ENCODE results near the gene TENT4B.

The TENT4B gene

DNA sequence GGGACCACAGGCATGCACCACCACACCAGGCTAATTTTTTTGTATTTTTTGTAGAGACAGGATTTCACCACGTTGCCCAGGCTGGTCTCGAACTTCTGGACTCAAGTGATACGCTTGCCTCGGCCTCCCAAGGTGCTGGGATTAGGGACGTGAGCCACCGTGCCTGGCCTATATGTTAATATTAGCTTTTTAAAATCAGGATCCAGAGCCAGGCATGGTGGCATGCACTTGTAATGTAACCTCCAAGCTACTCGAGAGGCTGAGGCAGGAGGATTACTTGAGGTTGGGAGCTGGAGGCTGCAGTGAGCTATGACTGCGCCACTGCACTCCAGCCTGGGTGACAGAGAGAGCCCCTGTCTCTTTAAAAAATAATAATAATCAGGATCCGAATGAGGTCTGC, 104.8 kb downstream of the TENT4B start:
- DNase-seq (ENCODE audit: low spot score) = no peak

DNA sequence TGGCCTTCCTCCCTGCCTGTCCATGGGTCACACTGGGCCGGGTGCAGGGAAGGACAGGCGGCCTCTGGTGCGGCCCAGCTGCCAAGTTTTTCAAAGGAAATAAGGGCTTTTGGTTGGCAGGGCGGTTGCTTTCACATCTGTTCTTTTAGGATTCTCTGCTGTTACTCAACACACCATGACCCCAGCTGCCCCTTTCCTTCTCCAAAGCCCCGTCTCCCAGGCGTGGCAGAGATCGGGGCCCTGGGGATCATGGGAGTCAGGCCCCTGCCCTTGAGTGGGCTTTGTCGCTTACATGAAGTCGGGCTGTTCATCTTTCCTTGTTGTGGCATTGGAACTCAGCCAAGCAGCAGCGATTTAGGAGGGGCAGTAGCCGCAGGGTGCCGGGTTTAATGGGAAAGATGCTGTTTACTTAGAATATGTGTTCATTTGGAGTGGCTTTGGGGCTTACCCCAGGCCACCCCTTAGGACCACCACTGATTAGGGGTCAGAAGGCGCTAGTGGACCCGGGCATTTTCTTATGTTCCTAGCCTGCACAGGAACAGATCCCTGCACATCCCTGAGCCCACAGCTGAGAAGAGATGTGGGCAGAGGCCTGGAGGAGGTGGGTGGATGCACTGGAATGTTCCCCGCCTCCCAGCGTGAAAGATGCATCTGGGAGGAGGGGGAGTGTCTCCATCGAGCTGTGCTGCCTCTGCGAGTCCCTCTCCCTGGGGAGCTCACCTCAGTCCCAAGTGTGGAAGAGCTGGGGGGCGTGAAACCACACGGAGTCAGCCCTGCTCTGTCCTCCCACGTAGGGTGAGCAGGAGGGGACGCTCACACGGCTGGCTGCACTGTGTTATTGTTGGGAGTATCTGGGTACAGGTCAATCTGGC, 106.5 kb downstream of the TENT4B start:
- no peak for DNase-seq (ENCODE audit: low spot score)

DNA sequence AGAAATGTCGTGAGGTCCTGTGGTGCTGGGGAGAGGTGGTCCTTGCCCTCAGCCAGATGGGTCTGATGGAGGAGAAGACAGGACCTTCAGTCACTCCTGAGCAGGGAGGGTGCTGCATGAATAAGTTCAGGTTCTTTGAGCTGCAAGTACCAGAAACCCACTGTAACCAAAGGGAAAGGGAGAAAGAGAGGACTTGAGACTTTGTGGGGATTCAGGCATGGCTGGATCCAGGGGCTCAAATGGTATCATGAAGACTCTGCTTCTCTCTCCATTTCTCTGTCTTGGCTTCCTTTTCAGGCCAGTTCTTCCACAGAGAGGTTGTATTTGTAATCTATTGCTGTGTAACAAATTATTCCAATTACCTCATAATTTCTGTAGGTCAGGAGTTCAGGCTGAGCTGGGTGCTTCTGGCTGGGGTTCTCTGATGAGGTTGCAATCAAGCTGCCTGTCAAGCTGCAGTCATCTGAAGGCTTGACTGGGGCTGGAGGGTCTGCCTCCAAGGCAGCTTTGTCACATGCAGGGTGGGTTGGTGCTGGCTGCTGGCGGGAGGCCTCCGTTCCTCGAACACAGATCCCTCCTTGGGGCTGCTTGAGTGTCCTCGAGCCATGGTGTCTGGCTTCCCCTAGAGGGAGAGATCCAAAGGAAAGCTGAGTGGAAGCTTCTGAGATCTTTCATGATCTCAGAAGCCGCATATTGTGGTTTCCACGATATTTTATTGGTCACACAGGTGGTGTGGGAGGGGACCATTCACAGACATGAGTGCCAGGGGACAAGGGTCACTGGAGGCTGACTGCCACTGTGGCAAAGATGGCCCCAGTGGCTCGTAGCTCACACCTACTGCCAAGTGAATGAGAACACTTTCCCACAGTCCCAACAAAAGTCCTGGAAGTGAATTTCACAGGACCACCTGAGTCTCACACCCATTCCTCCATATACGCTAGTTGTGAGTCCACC, 107.4 kb downstream of the TENT4B start:
- DNase-seq (ENCODE audit: low spot score) = no peak

DNA sequence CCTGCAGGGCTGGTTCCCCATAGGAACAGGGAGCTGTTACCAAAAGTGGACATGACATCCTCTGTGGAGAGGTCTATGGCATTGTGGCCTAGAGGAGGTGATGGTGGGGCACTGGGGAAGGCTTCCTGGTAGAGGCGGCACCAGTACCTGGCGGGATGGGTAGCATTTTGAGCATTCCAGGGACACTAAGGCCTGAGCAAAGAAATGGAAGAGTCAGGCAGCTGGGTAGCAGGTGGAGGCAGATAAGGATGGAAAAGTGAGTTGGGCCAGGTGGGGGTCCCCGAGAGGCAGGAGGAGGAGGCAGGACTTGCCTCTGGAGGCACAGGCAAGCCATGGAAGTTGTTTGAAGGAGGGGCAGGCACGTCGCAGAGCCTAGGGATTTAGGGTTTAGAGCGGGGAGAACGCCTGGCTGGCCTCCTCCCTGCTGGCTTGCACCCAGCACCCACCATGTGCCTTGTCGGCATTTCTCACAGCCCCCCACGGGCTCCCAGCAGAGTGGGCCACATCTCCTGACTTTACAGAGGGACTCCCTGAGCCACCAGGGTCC, 108.1 kb downstream of the TENT4B start:
- DNase-seq (ENCODE audit: low spot score) = no peak

DNA sequence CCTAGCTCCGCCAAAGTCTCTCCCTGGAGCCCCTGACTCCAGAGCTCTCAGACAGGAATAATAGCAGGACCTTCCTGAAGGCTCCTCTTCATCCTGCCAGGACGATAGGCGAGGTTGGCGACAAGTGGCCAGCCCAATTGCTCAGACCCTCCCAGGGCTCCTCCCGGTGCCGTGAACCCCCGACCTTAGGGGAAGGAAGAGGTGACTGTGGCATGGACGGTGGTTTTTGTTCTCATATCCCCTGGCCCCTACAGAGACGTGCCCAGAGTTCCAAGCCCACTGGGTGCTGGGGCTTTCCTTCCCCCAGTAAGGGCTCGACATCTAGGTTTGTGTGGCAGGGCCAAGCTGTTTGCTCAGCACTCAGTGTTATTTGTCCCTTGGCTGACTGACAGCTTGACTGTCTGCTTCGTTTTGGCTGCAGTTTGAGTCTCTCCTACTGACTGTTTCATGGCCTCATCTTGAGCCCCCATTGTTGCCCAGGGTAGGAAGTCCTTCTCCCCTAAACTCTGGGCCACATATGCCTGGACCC, 108.7 kb downstream of the TENT4B start:
- DNase-seq (ENCODE audit: low spot score) = no peak

DNA sequence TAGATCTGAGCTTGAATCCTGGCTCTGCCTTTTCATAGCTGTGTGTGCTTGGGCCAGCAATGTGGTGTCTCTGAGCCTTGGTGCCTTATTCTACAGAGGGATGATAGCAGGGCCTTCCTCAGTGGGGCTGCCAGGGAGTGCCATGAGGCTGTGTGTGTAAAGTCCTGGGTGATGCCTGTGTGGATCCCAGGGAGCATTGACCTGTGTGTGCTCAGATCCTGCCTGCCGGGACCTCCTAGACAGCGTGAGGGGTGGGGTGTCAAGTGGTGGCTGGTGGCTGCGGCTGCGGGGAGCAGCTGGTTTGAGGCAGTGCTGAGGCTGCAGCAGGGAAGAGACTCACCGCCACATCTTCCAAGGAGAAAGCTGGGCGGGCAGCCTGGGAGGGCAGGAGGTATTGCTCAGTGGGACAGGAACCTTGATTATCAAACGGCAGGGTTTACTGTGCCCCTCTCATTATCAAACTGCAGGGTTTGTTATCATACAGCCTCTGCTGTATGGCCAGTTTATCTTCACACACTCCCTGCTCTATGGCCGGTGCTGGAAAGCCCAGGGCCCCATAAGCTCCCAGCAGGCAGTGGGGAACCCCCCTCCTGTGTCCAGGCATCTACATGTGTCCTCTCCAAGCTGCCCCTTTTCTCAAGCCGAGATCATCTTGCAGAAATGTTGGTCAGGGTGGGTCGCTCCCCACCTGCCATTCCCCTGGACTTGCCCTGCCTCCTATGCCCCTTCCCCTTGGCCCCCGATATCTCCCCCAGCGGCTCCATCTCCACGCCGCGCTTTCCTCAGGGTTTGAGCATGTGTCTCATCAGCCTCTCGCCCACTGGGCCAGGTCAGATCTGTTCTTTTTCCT, 110.2 kb downstream of the TENT4B start:
- DNase-seq (ENCODE audit: low spot score) = no peak

DNA sequence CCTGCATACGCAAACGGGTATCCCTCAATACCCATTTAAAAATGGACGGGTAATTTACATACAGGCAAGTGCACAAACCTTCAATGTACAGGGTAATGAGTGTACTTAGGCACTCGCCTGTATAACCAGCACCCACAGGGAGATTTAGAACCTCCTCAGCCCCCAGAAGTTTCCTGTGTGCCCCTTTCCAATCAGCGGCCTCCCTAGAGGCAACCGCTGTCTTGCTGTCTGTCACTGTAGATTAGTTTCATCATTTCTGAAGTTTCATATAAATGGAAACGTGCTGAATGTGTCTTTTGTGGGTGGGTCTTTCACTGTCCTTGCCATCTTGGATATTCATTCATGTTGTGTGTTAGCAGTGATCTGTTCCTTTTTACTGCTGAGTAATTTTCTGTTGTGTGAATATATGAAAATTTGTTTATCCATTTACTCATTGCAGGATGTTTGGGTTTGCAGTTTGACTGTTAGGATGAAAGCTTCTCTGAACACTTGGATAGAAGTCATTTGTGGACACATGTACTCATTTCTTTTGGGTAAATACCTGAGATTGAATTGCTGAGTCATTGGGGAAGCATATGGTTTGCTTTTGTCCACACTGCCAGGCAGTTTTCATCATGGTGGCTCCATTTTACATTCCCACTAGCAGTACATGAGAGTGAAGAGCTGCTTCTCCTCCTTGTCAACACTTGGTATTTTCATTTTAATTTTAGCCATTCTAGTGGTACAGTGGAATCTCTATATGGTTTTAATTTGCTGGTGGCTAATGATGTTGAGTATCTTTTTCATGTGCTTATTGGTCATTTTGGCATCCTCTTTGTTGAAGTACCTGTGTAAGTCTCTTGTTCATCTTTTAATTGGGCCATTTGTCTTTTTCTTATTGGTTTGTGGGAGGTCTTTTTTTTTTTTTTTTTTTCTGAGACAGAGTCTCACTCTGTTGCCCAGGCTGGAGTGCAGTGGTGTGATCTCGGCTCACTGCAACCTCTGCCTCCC, 111.1 kb downstream of the TENT4B start:
- DNase-seq (ENCODE audit: low spot score) = peak; percentile 91

DNA sequence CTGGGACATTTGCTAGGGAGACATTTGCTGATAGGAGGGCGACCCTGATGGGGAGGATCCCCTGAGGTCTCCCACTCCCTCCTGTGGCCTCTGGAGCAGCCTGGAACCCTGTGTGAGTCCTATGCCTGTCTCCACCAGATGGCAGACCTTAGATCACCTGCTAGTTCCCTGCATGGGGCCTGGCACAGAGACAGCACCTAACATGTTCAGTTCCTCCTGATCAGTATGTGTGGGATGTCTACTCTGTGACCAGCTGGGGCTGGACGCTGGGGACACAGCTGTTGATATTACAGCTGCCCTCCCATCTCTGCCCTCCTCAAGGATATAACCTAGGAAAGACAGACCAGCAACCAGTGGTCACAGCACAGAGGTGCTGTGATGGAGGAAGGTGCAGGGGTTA, 112.2 kb downstream of the TENT4B start:
- DNase-seq (ENCODE audit: low spot score) = peak; percentile 61

DNA sequence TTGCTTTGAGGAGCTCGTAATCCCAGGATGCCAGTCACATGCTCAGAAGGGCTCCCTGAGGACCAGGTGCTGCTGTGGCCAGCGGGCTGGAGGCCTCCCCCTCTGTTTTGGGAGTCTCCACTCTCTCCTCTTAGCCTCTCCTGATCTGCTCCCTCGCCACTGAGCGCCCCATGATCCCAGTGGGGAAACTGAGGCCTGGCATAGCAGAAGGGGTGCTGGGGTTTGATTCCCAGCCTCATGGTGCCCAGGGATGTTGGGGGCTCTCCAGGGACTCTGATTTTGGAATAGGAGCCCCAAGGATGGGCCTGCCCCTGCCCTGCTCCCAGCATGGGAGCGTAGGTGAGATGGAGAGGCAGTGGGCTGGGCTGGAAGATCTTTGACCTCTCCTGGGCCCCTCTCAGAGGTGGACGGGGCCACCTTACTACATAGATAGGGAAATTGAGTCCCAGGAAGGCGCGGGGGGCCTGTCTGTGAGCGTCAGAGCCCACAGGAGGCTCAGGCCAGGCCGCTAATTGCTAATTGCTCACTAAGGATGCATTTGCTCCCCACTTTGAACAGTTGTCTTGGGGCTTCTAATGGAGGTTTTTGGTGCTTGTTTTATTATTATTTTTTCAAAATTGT, 112.7 kb downstream of the TENT4B start:
- no peak for DNase-seq (ENCODE audit: low spot score)

DNA sequence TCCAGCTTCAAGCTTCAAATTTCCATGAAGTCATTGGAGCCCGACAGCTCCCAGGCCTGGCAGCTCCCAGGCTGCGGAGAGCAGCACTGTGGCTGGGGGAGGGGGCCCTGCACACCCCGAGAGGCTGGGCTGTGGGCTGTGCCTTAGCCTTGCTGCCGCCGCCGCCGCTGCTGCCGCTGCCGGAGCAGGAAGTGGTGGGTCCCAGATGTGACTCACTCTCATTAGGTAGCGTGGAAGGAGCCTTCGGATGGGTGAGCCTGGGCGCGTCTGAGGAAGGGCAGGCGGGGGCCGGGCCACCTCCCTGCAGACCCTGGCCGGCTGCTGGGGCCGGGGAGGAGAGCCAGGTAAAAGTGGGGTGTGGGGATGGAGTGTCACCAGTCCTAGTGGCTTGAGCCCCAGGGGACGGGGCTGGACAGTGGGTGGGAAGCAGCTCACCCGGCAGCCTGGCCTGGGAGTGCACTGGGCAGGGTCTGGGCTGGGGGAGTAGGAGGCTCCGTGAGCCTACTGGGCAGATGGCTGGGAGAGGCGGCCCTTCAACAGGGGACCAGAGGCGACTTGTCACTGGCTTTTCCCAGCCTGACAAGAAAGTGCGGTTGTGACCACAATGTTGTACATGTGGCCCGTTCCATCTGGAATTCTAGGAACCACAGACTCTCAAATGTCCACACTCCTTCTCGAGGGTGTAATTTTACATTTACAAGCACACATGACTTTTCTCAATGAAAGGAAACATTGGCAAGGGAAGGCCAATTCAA, 113.4 kb downstream of the TENT4B start, which contains the start of gene ADCY7:
Gene ADCY7 (plus strand): TSS at position 215 of the 755 bp plus-strand sequence. CDS start 21,629 bp downstream, outside the sequence.
- DNase-seq (ENCODE audit: low spot score) = peak; percentile 94

DNA sequence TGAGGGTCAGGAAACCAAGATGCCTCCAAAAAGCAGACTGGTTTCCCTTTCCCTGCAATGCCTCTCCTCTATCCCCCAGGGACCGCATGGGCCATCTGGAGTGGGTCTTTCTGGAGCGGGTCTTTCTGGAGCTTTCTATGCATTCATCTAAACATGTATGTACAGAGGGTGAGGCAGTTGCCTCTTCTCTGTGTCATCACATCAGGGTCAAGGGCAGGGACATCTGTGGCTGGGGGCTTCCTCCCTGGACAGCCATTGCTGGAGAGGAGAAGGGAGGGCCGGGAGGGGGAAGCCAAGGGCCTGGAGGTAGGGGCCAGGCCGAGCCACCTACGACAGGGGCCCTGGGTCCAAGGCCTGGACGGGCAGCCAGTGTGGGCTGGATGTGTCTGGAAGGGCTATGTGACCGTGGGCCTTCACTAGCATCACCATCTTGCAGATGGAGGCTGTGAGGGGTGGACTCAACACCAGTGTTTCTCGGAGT, 114.1 kb downstream of the TENT4B start:
- DNase-seq (ENCODE audit: low spot score) = no peak

DNA sequence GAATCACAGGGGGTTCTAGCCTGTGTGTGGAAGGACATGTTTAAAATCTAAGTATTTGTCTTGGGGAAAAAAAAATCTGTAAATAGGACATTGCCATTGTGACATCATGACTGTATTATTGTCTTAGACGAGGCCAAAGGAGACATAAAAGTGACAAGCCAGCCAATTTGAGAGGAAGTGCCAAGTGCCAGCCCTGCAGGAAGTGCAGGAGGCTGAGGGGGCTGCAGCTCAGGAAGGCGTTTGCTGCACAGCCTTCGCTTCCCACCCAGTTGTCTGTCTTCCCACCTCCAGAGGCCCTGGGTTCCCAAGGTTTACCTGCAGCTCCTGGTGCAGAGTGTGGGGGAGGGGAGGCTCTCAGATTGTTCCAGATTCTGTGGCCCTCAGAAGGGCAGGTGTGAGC, 114.5 kb downstream of the TENT4B start:
- no peak for DNase-seq (ENCODE audit: low spot score)

DNA sequence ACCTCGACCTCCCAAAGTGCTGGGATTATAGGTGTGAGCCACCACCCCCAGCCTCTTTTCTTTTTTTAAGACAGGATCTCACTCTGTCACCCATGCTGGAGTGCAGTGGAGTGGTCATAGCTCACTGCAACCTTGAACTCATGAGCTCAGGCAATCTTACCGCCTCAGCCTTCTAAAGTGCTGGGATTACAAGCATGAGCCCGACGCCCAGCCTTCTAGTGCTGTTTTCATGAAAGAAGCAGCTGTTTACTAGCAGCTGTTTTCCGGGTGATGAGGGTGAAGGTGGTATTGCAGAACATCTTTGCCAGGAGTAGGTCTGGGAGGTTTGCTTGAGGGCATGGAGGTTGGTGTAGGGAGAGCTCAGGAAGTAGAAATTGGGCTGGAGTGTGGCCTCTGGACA, 115.2 kb downstream of the TENT4B start:
- no peak for DNase-seq (ENCODE audit: low spot score)

DNA sequence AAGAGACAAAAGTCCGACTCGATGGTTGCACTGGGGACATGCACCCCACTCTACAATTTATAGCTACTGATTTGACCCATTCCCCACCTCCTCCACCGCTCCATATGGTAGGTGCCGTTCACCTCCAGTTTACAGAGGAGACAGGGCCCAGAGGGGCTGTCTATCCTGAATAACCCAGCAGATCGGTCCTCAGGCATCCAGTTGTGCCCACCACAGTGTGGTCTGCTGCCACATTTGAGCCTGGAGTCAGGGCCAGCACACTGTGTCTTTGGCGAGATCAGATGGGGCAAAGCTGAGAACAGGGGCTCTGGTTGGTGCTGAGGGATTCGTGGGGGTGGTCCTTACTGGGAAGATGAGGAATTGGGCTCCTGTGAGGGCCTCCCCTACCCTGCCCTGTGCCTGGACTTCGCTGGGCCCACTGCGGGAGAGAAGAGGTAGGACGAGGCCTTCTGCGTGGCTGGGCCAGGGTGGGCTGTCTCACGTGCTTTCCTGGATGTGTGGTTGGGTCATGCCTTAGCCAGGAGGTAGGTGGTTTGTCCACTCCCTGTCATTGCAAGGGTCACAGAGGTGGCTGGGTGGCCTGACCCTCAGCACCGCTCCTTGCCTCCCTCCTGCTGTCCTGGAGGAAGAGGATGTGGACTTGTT, 116.1 kb downstream of the TENT4B start:
- no peak for DNase-seq (ENCODE audit: low spot score)

DNA sequence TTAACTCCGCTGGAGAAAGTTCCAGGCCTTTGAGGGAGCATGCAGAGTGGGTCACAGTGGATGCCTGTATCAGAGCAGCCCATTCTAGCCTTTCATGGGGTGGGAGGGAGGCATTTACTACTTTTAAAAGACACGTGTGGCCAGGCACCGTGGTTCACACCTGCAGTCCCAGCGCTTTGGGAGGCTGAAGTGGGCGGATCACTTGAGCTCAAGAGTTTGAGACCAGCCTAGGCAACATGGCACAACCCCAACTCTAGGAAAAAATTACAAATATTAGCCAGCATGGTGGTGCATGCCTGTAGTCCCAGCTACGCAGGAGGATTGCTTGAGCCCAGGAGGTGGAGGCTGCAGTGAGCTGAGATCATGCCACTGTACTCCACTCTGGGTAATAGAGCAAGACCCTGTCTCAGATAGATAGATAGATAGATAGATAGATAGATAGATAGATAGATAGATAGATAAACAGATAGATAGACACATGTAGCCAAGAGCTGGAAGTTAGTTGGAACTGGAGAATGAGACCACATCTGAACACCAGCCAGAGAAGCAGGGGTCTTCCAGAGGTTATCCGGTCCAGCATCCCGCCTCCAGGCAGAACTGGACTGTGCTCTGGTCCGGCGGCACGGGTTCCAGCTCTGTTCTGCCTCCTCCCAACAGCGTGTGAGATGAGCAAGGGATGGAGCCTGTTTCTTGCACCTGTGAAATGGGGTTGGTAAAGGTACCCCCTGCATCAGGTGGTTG, 116.8 kb downstream of the TENT4B start:
- DNase-seq (ENCODE audit: low spot score) = no peak

DNA sequence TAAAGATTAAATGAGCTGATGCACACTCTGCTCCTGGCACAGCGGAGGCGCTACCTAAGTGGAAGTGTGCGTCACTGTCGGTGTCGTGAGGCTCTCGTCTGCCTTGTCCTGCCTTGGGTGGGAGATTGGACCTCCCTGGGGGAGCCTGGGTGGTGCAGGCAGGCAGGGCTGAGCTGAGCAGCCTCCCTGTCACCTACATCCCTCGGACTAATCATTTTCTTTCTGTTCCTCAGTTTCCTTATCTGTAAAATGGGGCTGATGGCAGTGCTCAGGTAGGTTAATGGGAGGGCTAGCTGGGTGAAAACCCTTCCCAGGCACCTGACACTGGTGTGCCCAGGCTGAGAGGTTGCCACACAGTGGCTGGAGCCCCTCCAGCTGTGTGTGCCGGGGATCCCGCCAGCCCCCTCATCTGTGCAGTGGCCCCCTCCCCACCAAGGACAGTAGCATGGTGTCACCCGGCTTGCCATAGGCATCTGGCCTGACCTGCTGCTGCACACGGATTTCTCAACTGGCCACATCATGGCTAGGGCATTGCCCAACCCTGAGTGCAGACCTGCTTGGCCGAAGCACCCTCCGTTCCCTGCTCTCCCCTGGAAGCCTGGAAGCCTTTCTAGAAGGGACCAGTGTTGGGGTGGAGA, 117.5 kb downstream of the TENT4B start:
- no peak for DNase-seq (ENCODE audit: low spot score)

All from activated CD4-positive, alpha-beta T cell treated with anti-CD3 and anti-CD28 coated beads, Interleukin-2, Interleukin-4, amounts not matched to agents 100 ng/mL and 50 ng/mL, durations not matched to agents 16 hours and 8 hours (primary cell).